Measurements from ENCODE around the gene BTF3.
"Not testable (repeated sequence)": the region's sequence is repeated elsewhere in the genome, so short reads cannot be mapped to it uniquely, and the experiment has no call there.

The BTF3 gene

DNA sequence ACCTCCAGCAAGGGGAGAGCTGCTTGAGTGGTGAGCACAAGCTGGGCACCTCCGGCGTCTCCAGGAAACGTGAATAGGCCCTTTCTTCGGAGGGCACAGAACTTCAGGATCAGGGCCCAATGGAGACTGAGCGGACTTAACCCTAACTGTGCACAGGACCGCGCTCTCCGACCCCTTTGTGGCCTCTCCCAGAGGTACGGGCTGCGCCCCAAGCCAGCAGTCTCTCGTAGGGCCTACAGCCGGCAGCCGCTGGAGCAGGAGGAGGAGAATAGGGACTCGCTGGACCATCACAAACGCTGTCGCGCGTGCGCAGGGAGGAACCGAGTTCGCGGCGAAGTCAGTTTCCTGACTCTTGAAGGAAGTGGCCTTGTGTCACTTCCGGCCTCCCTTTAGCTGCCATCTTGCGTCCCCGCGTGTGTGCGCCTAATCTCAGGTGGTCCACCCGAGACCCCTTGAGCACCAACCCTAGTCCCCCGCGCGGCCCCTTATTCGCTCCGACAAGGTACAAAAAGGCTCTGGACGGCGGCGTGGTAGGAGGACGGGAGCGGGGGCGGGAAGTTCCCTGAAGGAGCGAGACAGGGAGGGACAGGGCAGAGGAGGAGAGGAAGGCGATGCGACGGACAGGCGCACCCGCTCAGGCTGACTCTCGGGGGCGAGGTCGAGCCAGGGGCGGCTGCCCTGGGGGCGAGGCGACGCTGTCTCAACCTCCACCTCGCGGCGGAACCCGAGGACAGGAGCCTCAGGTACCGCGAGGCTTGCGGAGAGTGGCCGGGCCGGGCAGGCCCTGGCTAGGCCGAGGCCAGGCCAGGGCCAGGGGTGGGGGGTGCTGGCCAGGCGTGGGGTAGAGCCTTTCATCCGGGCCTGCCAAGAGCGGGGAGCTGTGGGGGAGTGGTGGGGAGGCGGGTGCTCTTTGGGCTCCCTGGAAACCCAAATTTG is at the start of gene BTF3:
Gene BTF3, plus strand, starts transcription at position 386 of the 936 bp plus-strand sequence. Its CDS starts 226 bp downstream, at position 612.
- DNase-seq = peak; percentile 87 to 90

DNA sequence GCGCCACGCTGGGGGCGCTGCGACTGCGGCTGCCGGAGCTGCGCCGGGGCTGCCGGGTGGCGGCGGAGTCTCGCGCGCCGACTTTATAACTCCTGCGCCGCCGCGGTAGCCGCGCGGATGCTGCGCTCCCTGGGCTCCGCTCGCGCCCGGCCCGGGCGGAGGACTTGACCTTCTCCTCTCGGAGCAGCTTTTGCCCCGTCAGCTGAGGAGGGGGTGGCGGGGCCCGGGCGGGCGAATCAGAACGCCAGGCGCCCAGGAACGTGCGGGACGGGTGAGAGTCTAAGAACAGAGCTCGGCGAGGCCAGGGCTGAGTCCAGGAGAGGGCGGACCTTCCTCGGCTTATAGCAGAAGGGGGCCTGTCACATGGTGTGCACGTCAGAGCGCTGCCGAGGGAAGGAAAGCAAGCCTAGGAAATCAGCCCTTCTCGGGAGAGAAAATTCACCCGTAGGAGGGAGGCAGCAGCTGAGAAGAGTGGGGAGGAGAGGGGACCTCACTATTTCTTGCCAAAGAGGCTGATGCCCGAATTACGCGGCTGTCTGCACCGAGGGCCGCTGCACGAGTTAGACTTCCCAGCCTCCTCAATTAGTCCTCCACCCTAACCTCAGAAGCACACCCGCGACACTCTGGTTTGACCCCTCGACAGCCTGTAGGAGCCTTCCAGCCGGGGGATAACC is 49.6 kb upstream of the BTF3 start, which contains the start of gene FOXD1:
Gene FOXD1, minus strand, starts transcription at position 315 of the 674 bp plus-strand sequence. CDS start 415 bp downstream, outside the sequence.
- DNase-seq = no peak

- no peak for DNase-seq
Observed at GRCh38 chr5:73450137-73450536, 48.1 kb upstream of the BTF3 start.

- no peak for DNase-seq
Observed at GRCh38 chr5:73450672-73451223, 47.5 kb upstream of the BTF3 start.

DNA sequence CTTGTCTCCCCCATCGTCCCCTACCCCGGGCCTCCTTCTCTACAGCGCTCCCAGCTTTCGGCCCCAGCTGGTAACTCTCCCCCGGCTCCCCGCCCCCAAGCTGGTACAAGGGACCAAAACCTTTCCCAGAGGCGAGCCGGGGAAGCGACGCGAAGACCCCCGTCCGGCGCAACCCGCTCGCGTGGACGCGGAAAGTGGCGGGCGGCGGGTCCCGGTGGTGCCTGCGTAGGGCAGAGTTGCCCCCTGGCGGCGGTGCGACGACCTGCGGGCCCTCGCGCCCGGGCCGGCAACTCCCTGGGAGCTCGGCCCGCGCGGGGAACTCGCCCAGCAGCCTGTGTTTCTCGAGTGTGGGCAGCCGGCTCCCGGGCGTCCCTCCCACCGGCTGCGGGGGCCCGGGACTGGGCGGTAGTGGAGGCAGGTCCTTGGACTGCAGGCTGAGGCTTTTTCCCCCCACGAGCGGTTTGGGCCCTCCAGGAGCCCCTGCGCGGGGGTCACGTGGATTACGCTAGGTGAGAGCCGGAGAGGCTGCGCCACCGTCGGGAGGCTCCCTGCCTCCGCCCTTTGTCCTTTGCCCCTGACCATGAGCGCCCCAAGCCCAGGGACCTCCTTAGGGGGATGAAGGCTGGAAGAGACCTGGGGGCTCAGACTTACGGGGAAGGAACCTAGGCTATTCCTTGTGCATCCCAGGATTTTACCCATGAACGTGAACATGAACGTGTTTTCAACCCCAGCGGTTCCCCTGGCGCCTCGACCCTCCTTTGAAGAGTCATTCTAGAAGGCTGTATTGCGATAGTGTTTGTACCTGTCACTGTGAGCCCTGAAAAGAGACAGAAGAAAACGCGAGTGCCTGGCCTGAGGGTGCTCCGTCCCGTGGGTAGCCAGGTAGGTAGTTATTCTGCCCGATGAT is 46.8 kb upstream of the BTF3 start:
- no peak for DNase-seq

DNA sequence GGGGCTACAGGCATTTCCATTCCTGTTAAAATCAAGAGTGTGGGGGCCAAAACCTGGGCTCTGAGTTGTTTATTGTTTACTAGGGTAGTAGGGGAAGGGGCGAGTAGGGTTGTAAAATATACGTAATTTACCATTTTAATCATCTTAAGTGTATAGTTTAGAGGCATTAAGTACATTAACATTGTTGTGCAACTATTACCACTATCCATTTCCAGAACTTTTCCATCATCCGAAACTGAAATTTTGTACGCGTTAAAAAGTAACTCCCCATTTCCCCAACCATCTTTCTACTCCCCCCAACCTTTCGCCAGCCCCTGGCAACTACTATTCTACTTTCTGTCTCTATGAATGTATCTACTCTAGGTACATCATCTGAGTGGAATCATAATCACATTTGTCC is 46.0 kb upstream of the BTF3 start:
- DNase-seq = no peak

GRCh38 chr5:73454379-73455036 is 43.7 kb upstream of the BTF3 start:
- DNase-seq = peak; percentile 2 to 4

- DNase-seq = not testable (repeated sequence)
Observed at GRCh38 chr5:73456462-73456861, 41.8 kb upstream of the BTF3 start.

DNA sequence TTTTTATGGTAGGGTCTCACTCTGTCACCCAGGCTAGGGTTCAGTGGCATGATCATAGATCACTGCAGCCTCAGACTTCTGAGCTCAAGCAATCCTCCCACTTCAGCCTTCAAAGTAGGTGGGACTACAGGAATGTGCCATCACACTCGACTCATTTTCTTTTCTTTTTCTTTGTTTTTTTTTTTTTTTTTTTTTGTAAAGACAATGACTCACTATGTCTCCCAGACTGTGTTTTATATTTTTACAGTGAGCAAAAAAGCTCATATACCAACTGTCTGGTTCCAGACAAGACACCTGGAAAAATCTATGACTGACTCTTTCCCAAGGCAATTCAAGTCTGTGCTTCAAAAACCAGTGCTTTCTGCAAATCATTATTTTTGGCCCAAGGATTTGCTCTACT is 38.9 kb upstream of the BTF3 start:
- DNase-seq = no peak

DNA sequence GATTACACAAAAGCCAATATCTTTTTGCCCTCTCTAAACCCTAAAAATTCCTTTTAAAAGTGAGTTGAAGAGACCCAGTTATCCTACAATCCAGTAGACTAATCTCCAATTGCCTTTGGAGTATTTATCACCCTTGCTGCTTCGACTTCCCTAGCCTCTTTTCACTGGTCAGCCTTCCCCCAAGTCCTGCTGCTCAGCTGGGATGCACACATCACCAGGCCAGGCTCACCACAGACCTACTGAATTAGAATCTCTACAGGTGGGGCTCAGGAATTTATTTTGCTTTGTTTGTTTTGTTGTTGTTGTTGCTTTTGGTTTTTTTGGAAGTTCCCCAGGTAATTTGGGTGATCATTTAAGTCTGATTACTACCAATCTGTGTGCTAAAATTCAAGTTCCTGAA is 38.1 kb upstream of the BTF3 start:
- no peak for DNase-seq

- DNase-seq = no peak
Observed at GRCh38 chr5:73464016-73464745, 34.1 kb upstream of the BTF3 start.

- DNase-seq = not testable (repeated sequence)
Observed at GRCh38 chr5:73468638-73469037, 29.6 kb upstream of the BTF3 start.

- DNase-seq = no peak
Observed at GRCh38 chr5:73469878-73470277, 28.4 kb upstream of the BTF3 start.

DNA sequence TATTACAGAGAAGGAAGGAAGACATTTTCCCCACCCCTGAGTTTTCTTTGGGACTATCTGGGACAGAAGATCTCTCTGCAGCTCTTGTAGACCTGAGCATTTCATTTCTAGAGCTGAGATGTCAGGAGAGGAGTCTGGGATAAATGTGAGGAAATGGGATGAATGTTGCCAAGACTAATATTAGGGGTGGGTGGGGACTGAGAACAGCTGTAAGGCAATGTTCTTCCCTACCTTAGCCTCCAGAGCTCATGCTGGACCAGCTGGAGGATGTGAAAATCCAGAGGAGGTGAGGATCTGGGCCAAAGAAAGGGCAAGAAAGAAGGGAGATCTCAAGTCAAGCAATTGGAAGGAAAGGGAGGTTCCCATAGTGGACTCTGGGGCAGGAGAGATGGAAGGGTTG is 26.6 kb upstream of the BTF3 start:
- no peak for DNase-seq

GRCh38 chr5:73472116-73472515 is 26.1 kb upstream of the BTF3 start:
- no peak for DNase-seq

GRCh38 chr5:73480500-73480899 is 17.7 kb upstream of the BTF3 start:
- DNase-seq = no peak

DNA sequence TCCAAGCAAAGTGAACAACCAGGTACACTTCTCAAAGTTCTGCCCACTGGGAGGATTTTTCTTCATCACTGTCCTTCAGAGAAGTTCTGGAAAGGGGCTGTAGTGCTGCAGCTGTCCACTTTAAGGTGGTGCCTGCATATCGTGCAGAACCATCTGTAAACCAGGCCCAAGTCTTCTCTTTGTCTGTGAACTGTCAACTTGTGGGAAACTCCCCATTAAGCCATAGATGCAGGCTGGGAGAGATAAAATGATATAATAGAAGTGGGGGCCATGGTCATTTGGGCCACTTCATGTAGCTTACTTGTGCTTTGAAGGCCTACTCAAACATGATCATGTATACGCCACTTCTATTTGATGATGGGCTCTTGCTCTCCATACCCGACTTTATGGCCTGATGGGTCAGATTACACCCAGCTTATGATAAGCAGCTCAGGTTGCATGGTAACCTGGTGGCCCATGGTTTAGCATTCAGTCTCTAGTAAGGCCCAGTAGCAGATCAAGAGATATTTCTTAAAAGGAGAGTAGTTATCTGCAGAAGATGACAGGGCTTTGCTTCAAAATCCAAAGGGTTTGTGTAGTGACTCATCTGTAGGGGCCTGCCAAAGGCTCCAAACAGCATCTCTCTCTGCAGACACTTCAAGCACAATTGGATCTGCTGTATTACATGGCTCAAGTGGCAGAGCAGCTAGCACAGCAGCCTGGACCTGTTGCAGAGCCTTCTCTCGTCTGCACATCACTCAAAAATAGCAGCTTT is 15.7 kb upstream of the BTF3 start:
- DNase-seq = no peak

- DNase-seq = no peak
Observed at GRCh38 chr5:73483676-73484075, 14.6 kb upstream of the BTF3 start.

DNA sequence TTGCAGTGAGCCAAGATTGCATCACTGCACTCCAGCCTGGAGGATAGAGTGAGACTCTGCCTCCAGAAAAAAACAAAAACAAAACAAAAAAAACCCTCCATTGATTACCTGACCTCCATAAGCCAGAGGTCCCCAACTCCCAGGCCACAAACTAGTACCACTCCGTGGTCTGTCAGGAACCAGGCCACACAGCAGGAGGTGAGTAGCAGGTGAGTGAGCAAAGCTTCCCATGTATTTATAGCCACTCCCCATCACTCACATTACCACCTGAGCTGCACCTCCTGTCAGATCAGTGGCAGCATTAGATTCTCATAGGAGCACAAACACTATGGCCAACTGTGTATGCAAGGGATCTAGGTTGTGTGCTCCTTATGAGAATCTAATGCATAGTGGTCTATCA is 13.7 kb upstream of the BTF3 start:
- no peak for DNase-seq

- no peak for DNase-seq
Observed at GRCh38 chr5:73485715-73486114, 12.5 kb upstream of the BTF3 start.

All from AML-193 (cell line).